SH-SY5Y (cell line): ENCODE measurements around the gene TMPRSS6.

ENCODE experiments used
- GATA2 ChIP-seq: IDR thresholded peaks from 2 replicates; pipeline ENCODE4 v1.6.1; 2011; ENCODE audit warnings: mild to moderate bottlenecking, low read depth, low read length
- GATA3 ChIP-seq: IDR thresholded peaks from 2 replicates; pipeline ENCODE4 v1.6.1; 2011; ENCODE audit warnings: low read depth, mild to moderate bottlenecking, low read length, moderate library complexity

GRCh38 chr22:37060801-37061610 lies 48.5 kb downstream of the TMPRSS6 start:
- no peak for TF ChIP-seq GATA2
- no peak for TF ChIP-seq GATA3
